ENCODE results near the gene GSN. TPM values are rescaled to one million over a fixed set of nuclear protein-coding genes. Genes with fewer than 3 reads are reported as not detected.

The GSN gene
- total and polyA plus RNA-seq, 8 donors: 215 to 909 (median 531) TPM

DNA sequence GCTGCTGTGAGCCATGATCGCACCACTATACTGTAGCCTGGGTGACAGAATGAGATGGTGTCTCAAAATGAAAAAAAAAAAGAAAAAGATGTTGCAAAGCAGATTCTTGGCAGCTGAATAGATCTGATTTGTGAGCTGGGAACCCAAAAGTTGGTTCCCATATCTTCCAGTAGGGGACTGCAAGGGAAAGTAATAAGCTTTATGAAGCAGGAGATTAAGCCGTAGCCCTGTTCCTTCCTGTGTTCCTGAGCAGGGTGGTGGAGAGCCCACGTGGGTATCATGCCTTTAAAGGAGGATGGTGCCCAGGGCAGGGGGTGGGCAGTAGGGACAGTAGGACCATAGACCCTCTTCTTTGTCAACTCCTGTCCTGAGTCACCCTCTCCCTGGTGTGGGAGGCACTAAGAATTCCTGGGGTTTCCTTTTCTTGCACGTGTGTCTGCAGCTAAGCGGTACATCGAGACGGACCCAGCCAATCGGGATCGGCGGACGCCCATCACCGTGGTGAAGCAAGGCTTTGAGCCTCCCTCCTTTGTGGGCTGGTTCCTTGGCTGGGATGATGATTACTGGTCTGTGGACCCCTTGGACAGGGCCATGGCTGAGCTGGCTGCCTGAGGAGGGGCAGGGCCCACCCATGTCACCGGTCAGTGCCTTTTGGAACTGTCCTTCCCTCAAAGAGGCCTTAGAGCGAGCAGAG lies 64.2 kb downstream of the GSN start:
- no peaks in the 10 kb centered on the region for H3K27me3 ChIP-seq
- TF ChIP-seq, protein P1, sequence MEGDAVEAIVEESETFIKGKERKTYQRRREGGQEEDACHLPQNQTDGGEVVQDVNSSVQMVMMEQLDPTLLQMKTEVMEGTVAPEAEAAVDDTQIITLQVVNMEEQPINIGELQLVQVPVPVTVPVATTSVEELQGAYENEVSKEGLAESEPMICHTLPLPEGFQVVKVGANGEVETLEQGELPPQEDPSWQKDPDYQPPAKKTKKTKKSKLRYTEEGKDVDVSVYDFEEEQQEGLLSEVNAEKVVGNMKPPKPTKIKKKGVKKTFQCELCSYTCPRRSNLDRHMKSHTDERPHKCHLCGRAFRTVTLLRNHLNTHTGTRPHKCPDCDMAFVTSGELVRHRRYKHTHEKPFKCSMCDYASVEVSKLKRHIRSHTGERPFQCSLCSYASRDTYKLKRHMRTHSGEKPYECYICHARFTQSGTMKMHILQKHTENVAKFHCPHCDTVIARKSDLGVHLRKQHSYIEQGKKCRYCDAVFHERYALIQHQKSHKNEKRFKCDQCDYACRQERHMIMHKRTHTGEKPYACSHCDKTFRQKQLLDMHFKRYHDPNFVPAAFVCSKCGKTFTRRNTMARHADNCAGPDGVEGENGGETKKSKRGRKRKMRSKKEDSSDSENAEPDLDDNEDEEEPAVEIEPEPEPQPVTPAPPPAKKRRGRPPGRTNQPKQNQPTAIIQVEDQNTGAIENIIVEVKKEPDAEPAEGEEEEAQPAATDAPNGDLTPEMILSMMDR (IDR thresholded peaks at IDR 0.05): peak in 3 of 7 experiments; percentile 19 to 38 (median 24)
- no peak for TF ChIP-seq EP300 (IDR thresholded peaks at IDR 0.05)
- TF ChIP-seq POLR2A (IDR thresholded peaks at IDR 0.05): no peak
- no peak overlapping the region for H3K4me3 ChIP-seq
- peak overlapping the region; percentile 43 to 96 (median 81) for H3K27ac ChIP-seq
- intact Hi-C loops (cut with DNase I; ENCODE audit: low total_unique reads): no loop called here
- peaks cover 46 to 100% (median 96%) of the 10 kb centered on the region in 4 donors for H3K36me3 ChIP-seq
- H3K4me1 ChIP-seq: peaks cover 6 to 57% (median 23%) of the 10 kb centered on the region in 4 donors
- WGBS, 5 donors: 79 to 82% (median 80%) methylated on average over 14 of the region's 14 CpGs
- no peaks in the 10 kb centered on the region for H3K9me3 ChIP-seq
- no peak for DNase-seq

DNA sequence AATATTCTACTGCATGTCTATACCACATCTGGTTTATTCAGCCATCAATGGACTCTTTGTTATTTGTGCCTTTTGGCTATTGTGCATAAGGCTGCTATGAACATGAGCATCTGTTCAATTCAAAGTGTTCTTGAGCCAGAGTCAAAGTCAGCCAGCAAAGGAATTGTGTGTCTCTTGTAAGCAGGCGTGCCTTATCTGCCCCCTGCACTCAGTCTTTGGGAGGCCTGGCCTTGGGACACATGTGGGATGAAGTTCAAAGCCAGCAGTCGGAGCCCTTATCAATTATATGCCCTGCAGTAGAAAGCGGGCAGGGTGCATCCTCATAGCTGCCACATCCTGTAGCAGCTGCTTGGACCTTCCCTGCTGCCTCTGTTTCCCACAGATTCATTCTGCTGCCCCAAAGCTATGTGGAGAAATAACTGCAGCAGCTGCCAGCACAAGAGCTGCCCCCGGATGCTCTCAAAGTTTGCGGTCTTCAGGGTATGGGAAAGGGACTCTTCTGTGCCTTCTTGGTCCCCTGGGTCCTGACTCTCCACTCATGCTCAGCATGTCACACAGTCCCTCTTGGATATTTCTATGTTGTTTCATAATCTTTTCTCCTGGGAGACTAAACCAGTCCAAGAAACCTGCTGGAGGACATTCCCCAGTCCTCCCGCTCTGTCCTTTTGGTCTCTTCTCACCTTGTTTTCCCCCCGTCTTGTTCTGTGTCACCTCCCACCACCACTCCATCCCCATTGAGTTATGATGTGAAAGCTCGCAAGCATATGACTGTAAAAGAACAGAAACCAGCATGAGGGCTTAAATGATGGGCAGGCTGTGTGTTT lies 66.2 kb downstream of the GSN start:
- intact Hi-C loops (cut with DNase I; ENCODE audit: low total_unique reads): no loop called here
- DNase-seq: no peak

DNA sequence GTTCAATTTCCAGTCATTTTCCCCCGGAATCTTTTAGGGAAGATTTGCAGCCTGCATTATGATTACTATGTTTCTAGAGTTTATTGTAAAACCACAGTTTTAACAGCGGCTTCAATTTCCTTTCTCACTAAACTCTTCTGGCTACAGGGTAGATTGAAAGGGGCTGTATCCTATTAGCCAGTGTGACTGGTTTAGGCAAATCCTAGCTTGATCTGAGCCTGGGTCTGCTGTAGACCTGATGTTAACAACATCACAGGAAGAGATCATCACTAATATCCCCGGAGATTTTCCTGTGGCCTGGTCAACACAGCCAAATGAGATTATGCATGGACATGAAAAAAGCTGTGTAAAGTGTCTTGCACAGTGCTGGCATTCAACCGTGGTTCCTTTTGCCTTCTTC lies 68.7 kb downstream of the GSN start:
- WGBS, 5 donors: 80 to 91% (median 86%) methylated on average over 4 of the region's 4 CpGs
- Histone ChIP-seq H3K36me3 (peaks cover under 1 to 99% (median 94%) of the 10 kb centered on the region in 4 donors), H3K4me3 (no peak overlapping the region), H3K27ac (peak overlapping the region in 4 of 5 donors; percentile 4 to 96 (median 18)), H3K4me1 (peaks cover 0 to 40% (median 22%) of the 10 kb centered on the region in 4 donors), H3K27me3 (no peaks in the 10 kb centered on the region), H3K9me3 (no peaks in the 10 kb centered on the region)
- intact Hi-C loops (cut with DNase I; ENCODE audit: low total_unique reads): no loop called here
- DNase-seq: no peak
- TF ChIP-seq POLR2AphosphoS5 (IDR thresholded peaks at IDR 0.05): no peak
- TF ChIP-seq, protein P1 (IDR thresholded peaks at IDR 0.05): no peak
- TF ChIP-seq EP300 (IDR thresholded peaks at IDR 0.05): no peak
- TF ChIP-seq POLR2A (IDR thresholded peaks at IDR 0.05): no peak

More for the DNA sequence above, 66.2 kb downstream of the GSN start:
- 73 to 84% (median 78%) methylated on average over 8 of the region's 8 CpGs for WGBS, 5 donors
- no peak overlapping the region for H3K4me3 ChIP-seq
- no peaks in the 10 kb centered on the region for H3K9me3 ChIP-seq
- no peaks in the 10 kb centered on the region for H3K27me3 ChIP-seq
- TF ChIP-seq EP300 (IDR thresholded peaks at IDR 0.05) (no peak), POLR2A (IDR thresholded peaks at IDR 0.05) (no peak), POLR2AphosphoS5 (IDR thresholded peaks at IDR 0.05) (no peak)
- TF ChIP-seq, protein P1 (IDR thresholded peaks at IDR 0.05): no peak
- H3K27ac ChIP-seq: peak overlapping the region in 4 of 5 donors; percentile 44 to 96 (median 68)
- H3K4me1 ChIP-seq: peaks cover 6 to 47% (median 22%) of the 10 kb centered on the region in 4 donors
- H3K36me3 ChIP-seq: peaks cover 26 to 99% (median 96%) of the 10 kb centered on the region in 4 donors

- Histone ChIP-seq H3K4me1 (peaks cover 7 to 42% (median 23%) of the 10 kb centered on the region in 4 donors), H3K36me3 (peaks cover 0 to 97% (median 80%) of the 10 kb centered on the region in 4 donors), H3K27ac (peak overlapping the region in 2 of 5 donors; percentile 2 to 31), H3K27me3 (no peaks in the 10 kb centered on the region), H3K9me3 (no peaks in the 10 kb centered on the region), H3K4me3 (no peak overlapping the region)
- intact Hi-C loops (cut with DNase I; ENCODE audit: low total_unique reads): no loop called here
- TF ChIP-seq, protein P1 (IDR thresholded peaks at IDR 0.05): no peak
- TF ChIP-seq POLR2AphosphoS5 (IDR thresholded peaks at IDR 0.05): no peak
- no peak for TF ChIP-seq EP300 (IDR thresholded peaks at IDR 0.05)
- no peak for TF ChIP-seq POLR2A (IDR thresholded peaks at IDR 0.05)
- WGBS, 5 donors: 72 to 90% (median 87%) methylated on average over 2 of the region's 2 CpGs
- no peak for DNase-seq
Observed at GRCh38 chr9:121339437-121339836, 71.5 kb downstream of the GSN start.
